K562 (cell line): ENCODE results near the gene FANCC. TPM values are rescaled to one million over a fixed set of nuclear protein-coding genes. Genes with fewer than 3 reads are reported as not detected.

Experiments
- ATAC-seq: fragments of 200-7000 bp; cut with Tn5 transposase; 3 replicates; pipeline ENCODE4 v1.9.1; 2020; ENCODE audit warnings: moderate library complexity
- BruUV-seq: library from RNA; stranded (reverse); fragments of 400-500 nt; replicated peaks from 2 replicates; lab custom pipeline; 2021; lab: Mats Ljungman, UMichigan
- CTCF ChIA-PET: fragments of 300-600 bp; formaldehyde crosslinking; extraction: SDS; loops from one replicate; lab custom pipeline; 2021; ENCODE audit warnings: low intra/inter-chr PET ratio; lab: Yijun Ruan, JAX
- POLR2A ChIA-PET: fragments of 300-600, 350-650 bp; sonication (Branson Sonifier 250); formaldehyde crosslinking; extraction: SDS; loops from one replicate; lab custom pipeline; 2021; ENCODE audit warnings: antibody characterized with exemption, inconsistent platforms; lab: Yijun Ruan, JAX
- DNase-seq, 4 experiments: peaks; one replicate each; pipeline versions ENCODE4 v3.0.0 to v3.0.0-alpha.2; 2011 to 2018; ENCODE audit warnings: low spot score in 3 of 4, mixed read lengths in 3 of 4; ENCODE audit errors: extremely low read depth in 1 of 4
- FAIRE-seq: peaks from 2 replicates; lab custom pipeline; 2011; peaks lifted over from hg19 to GRCh38; lab: Jason Lieb, UNC
- H2AFZ ChIP-seq: 2 replicates; pipeline ENCODE4 v1.6.0; 2011; ENCODE audit warnings: low read depth, low read length, control low read depth, inconsistent platforms
- H3K27ac ChIP-seq: fragments of 200-600 bp; 3 replicates; pipeline ENCODE4 v1.8.0; 2011; ENCODE audit warnings: low read depth, mild to moderate bottlenecking, control low read depth, inconsistent platforms, low read length, moderate library complexity, mixed read lengths; ENCODE audit errors: extremely low read depth
- H3K27me3 ChIP-seq, 2 experiments: fragments of 300-600 bp in 1 of 2; 2 replicates in 1 of 2; 3 replicates in 1 of 2; pipeline versions ENCODE4 v1.6.0 to v1.8.0; 2011; ENCODE audit warnings: inconsistent platforms in 2 of 2, low read length in 2 of 2, mild to moderate bottlenecking in 1 of 2, mixed read lengths in 1 of 2, moderate library complexity in 1 of 2; ENCODE audit not compliant: control insufficient read depth in 2 of 2, insufficient read depth in 2 of 2
- H3K36me3 ChIP-seq: fragments of 300-600 bp; 3 replicates; pipeline ENCODE4 v1.8.0; 2011; ENCODE audit warnings: mild to moderate bottlenecking, low read length, inconsistent platforms; ENCODE audit not compliant: control insufficient read depth, insufficient read depth
- H3K4me1 ChIP-seq, 2 experiments: fragments of 200-600 bp in 1 of 2; replicated peaks in 1 of 2; 2 replicates in 1 of 2; 3 replicates in 1 of 2; pipeline versions ENCODE4 v1.5.1 to v1.8.0; 2011; ENCODE audit warnings: inconsistent platforms in 2 of 2, low read length in 2 of 2, mild to moderate bottlenecking in 1 of 2, mixed read lengths in 1 of 2, moderate library complexity in 1 of 2; ENCODE audit not compliant: control insufficient read depth in 2 of 2, insufficient read depth in 2 of 2
- H3K4me2 ChIP-seq: 2 replicates; pipeline ENCODE4 v1.6.1; 2011; ENCODE audit warnings: low read length, control low read depth, inconsistent platforms, mixed read lengths; ENCODE audit not compliant: insufficient read depth
- H3K4me3 ChIP-seq: fragments of 200-600 bp; sonication (generic), shearing (Covaris generic); 2 replicates; pipeline ENCODE4 v1.5.1; 2016; ENCODE audit warnings: control low read depth, inconsistent platforms
- H3K79me2 ChIP-seq: fragments of 200-600 bp; 3 replicates; pipeline ENCODE4 v1.8.0; 2011; ENCODE audit warnings: low read length, inconsistent platforms; ENCODE audit not compliant: control insufficient read depth, insufficient read depth
- H3K9ac ChIP-seq, 2 experiments: 2 replicates each; pipeline versions ENCODE4 v1.6.0 to v1.6.1; 2011; ENCODE audit warnings: low read depth in 2 of 2, low read length in 2 of 2, control low read depth in 1 of 2, inconsistent platforms in 1 of 2, mild to moderate bottlenecking in 1 of 2, mixed read lengths in 1 of 2; ENCODE audit not compliant: insufficient read depth in 1 of 2
- H3K9me1 ChIP-seq: one replicate; pipeline ENCODE4 v1.6.0; 2011; ENCODE audit warnings: inconsistent platforms, mild to moderate bottlenecking, low read length, moderate library complexity; ENCODE audit not compliant: control insufficient read depth, insufficient read depth
- H3K9me3 ChIP-seq: replicated peaks from 2 replicates; pipeline ENCODE4 v1.5.1; 2011; ENCODE audit warnings: low read depth, low read length, inconsistent platforms; ENCODE audit not compliant: control insufficient read depth, insufficient read depth
- H4K20me1 ChIP-seq: replicated peaks from 2 replicates; pipeline ENCODE4 v1.6.1; 2011; ENCODE audit warnings: low read length, inconsistent platforms, mixed read lengths; ENCODE audit not compliant: control insufficient read depth, insufficient read depth
- CEBPB ChIP-seq: fragments of 450-650 bp; IDR thresholded peaks from 2 replicates; pipeline ENCODE4 v1.6.1; 2016; ENCODE audit warnings: missing genetic modification characterization, missing compliant biosample characterization
- CHCHD3 ChIP-seq: fragments of 250-450 bp; sonication (Bioruptor Pico); IDR thresholded peaks from 2 replicates; pipeline ENCODE4 v2.1.2; 2022; ENCODE audit warnings: mild to moderate bottlenecking
- GTF2E2 ChIP-seq: fragments of 200-800 bp; sonication (Bioruptor generic); IDR thresholded peaks from 2 replicates; pipeline ENCODE4 v1.6.1; 2016; ENCODE audit warnings: missing genetic modification characterization, missing compliant biosample characterization
- KAT7 ChIP-seq: sonication (generic); formaldehyde crosslinking; IDR thresholded peaks from 2 replicates; pipeline ENCODE4 v1.8.0; 2022; ENCODE audit warnings: missing genetic modification reagents, mild to moderate bottlenecking, borderline replicate concordance
- MTA3 ChIP-seq: fragments of 450-650 bp; formaldehyde crosslinking; IDR thresholded peaks from 2 replicates; pipeline ENCODE4 v1.6.1; 2017; ENCODE audit warnings: mild to moderate bottlenecking, borderline replicate concordance
- PHF21A ChIP-seq: fragments of 450-650 bp; IDR thresholded peaks from 2 replicates; pipeline ENCODE4 v1.6.1; 2017; ENCODE audit warnings: low read depth, borderline replicate concordance
- SMARCA4 ChIP-seq: fragments of 450-650 bp; IDR thresholded peaks from 2 replicates; pipeline ENCODE4 v1.6.1; 2016
- ZNF3 ChIP-seq: fragments of 250-450 bp; sonication (Bioruptor Pico); IDR thresholded peaks from 2 replicates; pipeline ENCODE4 v1.5.0; 2021; ENCODE audit warnings: mild to moderate bottlenecking, moderate library complexity
- ZNF589 ChIP-seq: fragments of 200-800 bp; sonication (Bioruptor generic); IDR thresholded peaks from 2 replicates; pipeline ENCODE4 v1.6.1; 2016; ENCODE audit warnings: low read depth, missing genetic modification characterization, missing compliant biosample characterization
- WGBS: fragments of 100-300 bp; shearing (Covaris generic); methylation state at CpG from one replicate; pipeline ENCODE4 v1.1.6; 2016; ENCODE audit warnings: low coverage, mixed read lengths; ENCODE audit not compliant: insufficient coverage; ENCODE audit errors: missing lambda C conversion rate; 5-methylcytosine and 5-hydroxymethylcytosine counted together
- in situ Hi-C: fragments of 300-500 bp; cut with MboI; formaldehyde crosslinking; loops from 4 replicates; pipeline ENCODE4 v1.15.0; 2018; ENCODE audit warnings: inconsistent platforms, mixed read lengths
- intact Hi-C: fragments of 100-400 bp; cut with micrococcal nuclease; formaldehyde crosslinking; loops from 2 replicates; pipeline ENCODE4 v1.14.2; 2022
- polyA plus RNA-seq, 8 experiments: library from polyadenylated mRNA; depleted of rRNA in 4 of 8; stranded (reverse) in 5 of 8; unstranded in 3 of 8; fragments of >200 nt; fragmentation: Nextera tagmentation in 2 of 8; fragmentation: Illumina TruSeq in 1 of 8; extraction: Ambion mirVana in 2 of 8; extraction: Trizol in 1 of 8; gene quantifications; 2 replicates each; pipeline versions ENCODE4 v1.2.1 to v1.2.3, GENCODE V29; 2011 to 2014; ENCODE audit warnings: inconsistent platforms in 1 of 8, missing spikeins in 1 of 8
- total RNA-seq, 7 experiments: library from RNA; depleted of rRNA in 6 of 7; stranded (reverse); fragments of >200 nt in 6 of 7; fragmentation: Illumina TruSeq in 2 of 7; extraction: Trizol in 2 of 7; gene quantifications; 2 replicates each; pipeline versions ENCODE4 v1.2.1 to v1.2.3, GENCODE V29; 2011 to 2021; ENCODE audit warnings: low replicate concordance in 1 of 7
- TF ChIP-seq, protein P1 (sequence below): fragments of 450-650 bp; formaldehyde crosslinking; IDR thresholded peaks from 2 replicates; pipeline ENCODE4 v1.4.0; 2020; ENCODE audit warnings: mild to moderate bottlenecking
- TF ChIP-seq, protein P2 (sequence below): fragments of 200-800 bp; sonication (Bioruptor generic); IDR thresholded peaks from 2 replicates; pipeline ENCODE4 v1.6.1; 2017; ENCODE audit warnings: missing genetic modification characterization, missing compliant biosample characterization
- TF ChIP-seq, protein P3 (sequence below): IDR thresholded peaks from 2 replicates; pipeline ENCODE4 v1.6.1; 2011; ENCODE audit warnings: borderline replicate concordance, low read depth, mild to moderate bottlenecking, moderate library complexity, low read length; ENCODE audit not compliant: insufficient read depth, poor library complexity, severe bottlenecking
- TF ChIP-seq, protein P4 (sequence below), 3 experiments: IDR thresholded peaks in 2 of 3; conservative IDR thresholded peaks in 1 of 3; 2 replicates each; pipeline ENCODE4 v1.5.1; 2011 to 2012; ENCODE audit warnings: low read length in 3 of 3, mild to moderate bottlenecking in 3 of 3, control low read depth in 2 of 3, improper control_type of control experiment in 1 of 3, inconsistent platforms in 1 of 3, low read depth in 1 of 3, mixed read lengths in 1 of 3, moderate library complexity in 1 of 3; ENCODE audit not compliant: insufficient read depth in 2 of 3

Gene FANCC
- total and polyA plus RNA-seq, 9 of the 15 experiments (the other 6 are each of a cell fraction or from before 2014, with no cell fraction given) = 4.6 to 18.4 (median 14.2) TPM

DNA sequence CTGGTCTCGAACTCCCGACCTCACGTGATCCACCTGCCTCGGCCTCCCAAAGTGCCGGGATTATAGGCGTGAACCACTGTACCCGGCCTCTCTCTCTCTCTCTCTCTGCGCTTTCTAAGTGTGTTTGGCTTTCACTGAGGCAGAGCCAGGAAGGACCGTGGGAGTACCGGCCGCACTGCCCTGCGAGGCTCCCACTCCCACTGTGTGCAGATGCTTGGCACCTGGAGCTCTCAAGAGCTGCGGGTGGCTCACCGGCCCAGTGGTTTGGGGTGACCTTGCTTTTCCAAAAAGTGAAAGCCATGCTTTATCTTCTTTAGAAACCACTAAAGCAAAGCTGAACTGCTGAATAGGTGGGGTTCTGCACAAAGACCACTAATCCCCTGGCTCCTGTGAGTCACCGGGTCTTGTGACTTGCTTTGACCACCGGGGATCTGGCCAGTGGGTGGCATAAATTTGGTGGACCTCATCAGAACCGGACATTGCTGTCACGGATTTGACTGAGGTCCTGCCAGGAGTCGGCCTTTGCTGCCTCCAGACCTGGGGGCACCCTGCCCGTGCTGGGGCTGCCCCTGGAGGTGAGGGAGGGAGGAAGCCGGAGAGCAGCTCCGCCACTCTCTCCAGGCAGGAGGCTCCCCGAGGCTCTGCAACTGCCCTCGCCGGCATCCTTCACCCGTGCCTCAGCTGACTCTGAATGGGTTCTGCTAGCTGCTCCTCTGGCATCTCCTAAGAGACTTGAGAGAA is 228.9 kb downstream of the FANCC start (continued):
- TF ChIP-seq, protein P1, sequence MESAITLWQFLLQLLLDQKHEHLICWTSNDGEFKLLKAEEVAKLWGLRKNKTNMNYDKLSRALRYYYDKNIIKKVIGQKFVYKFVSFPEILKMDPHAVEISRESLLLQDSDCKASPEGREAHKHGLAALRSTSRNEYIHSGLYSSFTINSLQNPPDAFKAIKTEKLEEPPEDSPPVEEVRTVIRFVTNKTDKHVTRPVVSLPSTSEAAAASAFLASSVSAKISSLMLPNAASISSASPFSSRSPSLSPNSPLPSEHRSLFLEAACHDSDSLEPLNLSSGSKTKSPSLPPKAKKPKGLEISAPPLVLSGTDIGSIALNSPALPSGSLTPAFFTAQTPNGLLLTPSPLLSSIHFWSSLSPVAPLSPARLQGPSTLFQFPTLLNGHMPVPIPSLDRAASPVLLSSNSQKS (CRISPR knock-in tag) = no peak
- TF ChIP-seq PHF21A (no peak), KAT7 (CRISPR knock-in tag) (no peak), GTF2E2 (tag) (no peak)
- TF ChIP-seq, protein P2, sequence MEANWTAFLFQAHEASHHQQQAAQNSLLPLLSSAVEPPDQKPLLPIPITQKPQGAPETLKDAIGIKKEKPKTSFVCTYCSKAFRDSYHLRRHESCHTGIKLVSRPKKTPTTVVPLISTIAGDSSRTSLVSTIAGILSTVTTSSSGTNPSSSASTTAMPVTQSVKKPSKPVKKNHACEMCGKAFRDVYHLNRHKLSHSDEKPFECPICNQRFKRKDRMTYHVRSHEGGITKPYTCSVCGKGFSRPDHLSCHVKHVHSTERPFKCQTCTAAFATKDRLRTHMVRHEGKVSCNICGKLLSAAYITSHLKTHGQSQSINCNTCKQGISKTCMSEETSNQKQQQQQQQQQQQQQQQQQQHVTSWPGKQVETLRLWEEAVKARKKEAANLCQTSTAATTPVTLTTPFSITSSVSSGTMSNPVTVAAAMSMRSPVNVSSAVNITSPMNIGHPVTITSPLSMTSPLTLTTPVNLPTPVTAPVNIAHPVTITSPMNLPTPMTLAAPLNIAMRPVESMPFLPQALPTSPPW = no peak

DNA sequence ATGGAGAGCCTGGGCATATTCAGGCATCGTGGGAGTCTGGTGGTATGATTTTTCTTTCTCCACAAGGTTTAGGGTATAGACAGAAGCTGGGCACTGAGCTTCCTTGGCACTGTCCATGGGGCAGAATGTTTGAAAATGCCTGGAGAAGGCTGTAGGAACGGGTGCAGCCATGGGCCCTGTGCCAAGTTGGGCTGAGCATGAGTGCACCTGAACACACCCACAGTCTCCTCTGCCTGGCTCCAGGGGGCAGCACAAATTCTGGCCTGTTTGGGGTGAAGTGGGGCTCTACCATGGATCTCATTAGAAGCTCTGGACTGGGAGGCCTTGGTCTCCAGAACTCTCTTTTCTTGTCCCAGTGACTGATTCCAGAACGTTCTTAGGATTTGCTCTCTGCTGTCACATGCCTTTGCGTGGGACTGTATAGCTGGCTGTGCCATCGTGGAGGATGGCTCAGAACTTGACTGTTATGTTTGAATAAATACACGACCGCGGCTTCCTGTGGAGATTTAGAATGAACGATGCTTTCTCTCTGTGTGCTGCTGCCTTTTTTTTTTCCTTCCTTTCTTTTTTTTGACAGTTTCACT is 229.8 kb downstream of the FANCC start:
- CTCF ChIA-PET = no interaction called here
- H3K79me2 ChIP-seq = no peaks in the 10 kb centered on the region
- peaks cover 0 to 46% of the 10 kb centered on the region in 2 experiments; a peak in 2 of 5 replicates for H3K4me1 ChIP-seq
- H4K20me1 ChIP-seq = no peaks in the 10 kb centered on the region
- no peak overlapping the region for H3K27ac ChIP-seq
- no peaks in the 10 kb centered on the region for H3K27me3 ChIP-seq
- no peak overlapping the region for H3K4me2 ChIP-seq
- no peaks in the 10 kb centered on the region for H3K9me1 ChIP-seq
- in situ Hi-C loops = loop anchor here (10.0 kb wide), 1 partner anchor 303 kb away; no protein-coding TSS in a partner anchor
- POLR2A ChIA-PET = no interaction called here
- no peak for FAIRE-seq
- WGBS = 83% methylated on average over 9 of the region's 9 CpGs
- ATAC-seq = peak; percentile 74
- peak in 3 of 4 experiments; percentile 30 to 42 (median 37) for DNase-seq
- BruUV-seq = no TSS peak
- peaks cover 8% of the 10 kb centered on the region; the same call in 1 of the 3 replicates for H3K36me3 ChIP-seq
- no peak overlapping the region for H3K9ac ChIP-seq
- no peak overlapping the region for H2AFZ ChIP-seq
- intact Hi-C loops = no loop called here
- no peaks in the 10 kb centered on the region for H3K9me3 ChIP-seq
- H3K4me3 ChIP-seq = no peak overlapping the region
- TF ChIP-seq, protein P3, sequence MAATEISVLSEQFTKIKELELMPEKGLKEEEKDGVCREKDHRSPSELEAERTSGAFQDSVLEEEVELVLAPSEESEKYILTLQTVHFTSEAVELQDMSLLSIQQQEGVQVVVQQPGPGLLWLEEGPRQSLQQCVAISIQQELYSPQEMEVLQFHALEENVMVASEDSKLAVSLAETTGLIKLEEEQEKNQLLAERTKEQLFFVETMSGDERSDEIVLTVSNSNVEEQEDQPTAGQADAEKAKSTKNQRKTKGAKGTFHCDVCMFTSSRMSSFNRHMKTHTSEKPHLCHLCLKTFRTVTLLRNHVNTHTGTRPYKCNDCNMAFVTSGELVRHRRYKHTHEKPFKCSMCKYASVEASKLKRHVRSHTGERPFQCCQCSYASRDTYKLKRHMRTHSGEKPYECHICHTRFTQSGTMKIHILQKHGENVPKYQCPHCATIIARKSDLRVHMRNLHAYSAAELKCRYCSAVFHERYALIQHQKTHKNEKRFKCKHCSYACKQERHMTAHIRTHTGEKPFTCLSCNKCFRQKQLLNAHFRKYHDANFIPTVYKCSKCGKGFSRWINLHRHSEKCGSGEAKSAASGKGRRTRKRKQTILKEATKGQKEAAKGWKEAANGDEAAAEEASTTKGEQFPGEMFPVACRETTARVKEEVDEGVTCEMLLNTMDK = peak; percentile 73
- TF ChIP-seq ZNF589 (no peak), CEBPB (no peak), SMARCA4 (no peak), MTA3 (no peak), CHCHD3 (no peak), ZNF3 (CRISPR knock-in tag) (no peak)
- TF ChIP-seq, protein P4, sequence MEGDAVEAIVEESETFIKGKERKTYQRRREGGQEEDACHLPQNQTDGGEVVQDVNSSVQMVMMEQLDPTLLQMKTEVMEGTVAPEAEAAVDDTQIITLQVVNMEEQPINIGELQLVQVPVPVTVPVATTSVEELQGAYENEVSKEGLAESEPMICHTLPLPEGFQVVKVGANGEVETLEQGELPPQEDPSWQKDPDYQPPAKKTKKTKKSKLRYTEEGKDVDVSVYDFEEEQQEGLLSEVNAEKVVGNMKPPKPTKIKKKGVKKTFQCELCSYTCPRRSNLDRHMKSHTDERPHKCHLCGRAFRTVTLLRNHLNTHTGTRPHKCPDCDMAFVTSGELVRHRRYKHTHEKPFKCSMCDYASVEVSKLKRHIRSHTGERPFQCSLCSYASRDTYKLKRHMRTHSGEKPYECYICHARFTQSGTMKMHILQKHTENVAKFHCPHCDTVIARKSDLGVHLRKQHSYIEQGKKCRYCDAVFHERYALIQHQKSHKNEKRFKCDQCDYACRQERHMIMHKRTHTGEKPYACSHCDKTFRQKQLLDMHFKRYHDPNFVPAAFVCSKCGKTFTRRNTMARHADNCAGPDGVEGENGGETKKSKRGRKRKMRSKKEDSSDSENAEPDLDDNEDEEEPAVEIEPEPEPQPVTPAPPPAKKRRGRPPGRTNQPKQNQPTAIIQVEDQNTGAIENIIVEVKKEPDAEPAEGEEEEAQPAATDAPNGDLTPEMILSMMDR (IDR thresholded peaks at IDR 0.05 in 2 of 3, conservative IDR thresholded peaks at IDR 0.05 in 1 of 3; ENCODE audit: insufficient read depth in 2 of 3, low read depth in 1 of 3, low read length in 3 of 3) = peak; percentile 26 to 40 (median 27); a peak in 3 of 6 replicates
